Liver (tissue), 9 donors: Measurements from ENCODE around the gene HTRA1. TPM values are rescaled to one million over a fixed set of nuclear protein-coding genes. Genes with fewer than 3 reads are reported as not detected.

Experiments used
- DNase-seq: peaks from one replicate; pipeline ENCODE4 v3.0.0-alpha.2; 2017; ENCODE audit warnings: low spot score
- H3K27ac ChIP-seq, 2 donors: one replicate each; pipeline ENCODE4 v1.7.0; 2013; ENCODE audit warnings: inconsistent platforms in 2 of 2, low read length in 2 of 2, control low read depth in 1 of 2, low read depth in 1 of 2, mild to moderate bottlenecking in 1 of 2
- H3K27me3 ChIP-seq, 4 donors: one replicate each; pipeline versions ENCODE4 v1.6.1 to v1.7.0; 2013; ENCODE audit warnings: low read length in 3 of 4, inconsistent platforms in 1 of 4, mild to moderate bottlenecking in 1 of 4, moderate library complexity in 1 of 4; ENCODE audit not compliant: control insufficient read depth in 4 of 4, insufficient read depth in 4 of 4
- H3K36me3 ChIP-seq, 4 donors: one replicate each; pipeline versions ENCODE4 v1.6.1 to v1.7.0; 2013; ENCODE audit warnings: low read length in 3 of 4, mild to moderate bottlenecking in 3 of 4, low read depth in 1 of 4, moderate library complexity in 1 of 4; ENCODE audit not compliant: control insufficient read depth in 4 of 4, insufficient read depth in 3 of 4
- H3K4me1 ChIP-seq, 4 donors: one replicate each; pipeline versions ENCODE4 v1.6.1 to v1.7.0; 2013; ENCODE audit warnings: low read length in 3 of 4, mild to moderate bottlenecking in 3 of 4, moderate library complexity in 1 of 4; ENCODE audit not compliant: control insufficient read depth in 4 of 4, insufficient read depth in 4 of 4
- H3K4me3 ChIP-seq, 3 donors: one replicate each; pipeline versions ENCODE4 v1.6.1 to v1.7.0; 2013; ENCODE audit warnings: low read length in 3 of 3, control low read depth in 1 of 3, low read depth in 1 of 3, mild to moderate bottlenecking in 1 of 3
- H3K9ac ChIP-seq, 2 donors: one replicate each; pipeline ENCODE4 v1.7.0; 2013; ENCODE audit warnings: low read length in 2 of 2, mild to moderate bottlenecking in 2 of 2, moderate library complexity in 2 of 2, control low read depth in 1 of 2, low read depth in 1 of 2
- H3K9me3 ChIP-seq, 4 donors: one replicate each; pipeline versions ENCODE4 v1.6.1 to v1.7.0; 2013; ENCODE audit warnings: low read length in 3 of 4; ENCODE audit not compliant: control insufficient read depth in 4 of 4
- EGR1 ChIP-seq, 2 donors: IDR thresholded peaks; 2 replicates each; pipeline ENCODE4 v1.6.1; 2016 to 2018; ENCODE audit warnings: antibody characterized with exemption in 2 of 2, low read depth in 2 of 2
- FOXA1 ChIP-seq: IDR thresholded peaks from 2 replicates; pipeline ENCODE4 v1.6.1; 2016; ENCODE audit warnings: antibody characterized with exemption
- FOXA2 ChIP-seq: IDR thresholded peaks from 2 replicates; pipeline ENCODE4 v1.6.1; 2016; ENCODE audit warnings: antibody characterized with exemption
- GABPA ChIP-seq, 2 donors: IDR thresholded peaks in 1 of 2; conservative IDR thresholded peaks in 1 of 2; 2 replicates each; pipeline ENCODE4 v1.6.1; 2016; ENCODE audit warnings: antibody characterized with exemption in 2 of 2, mild to moderate bottlenecking in 1 of 2, moderate library complexity in 1 of 2
- HNF4A ChIP-seq, 2 donors: conservative IDR thresholded peaks; 2 replicates each; pipeline ENCODE4 v1.6.1; 2016; ENCODE audit warnings: antibody characterized with exemption in 2 of 2, mild to moderate bottlenecking in 2 of 2
- HNF4G ChIP-seq: IDR thresholded peaks from 2 replicates; pipeline ENCODE4 v1.6.1; 2016; ENCODE audit warnings: antibody characterized with exemption
- SP1 ChIP-seq: IDR thresholded peaks from 2 replicates; pipeline ENCODE4 v1.6.1; 2018; ENCODE audit warnings: antibody characterized with exemption, mild to moderate bottlenecking
- YY1 ChIP-seq: IDR thresholded peaks from 2 replicates; pipeline ENCODE4 v1.6.1; 2016; ENCODE audit warnings: antibody characterized with exemption, mild to moderate bottlenecking
- WGBS: extraction: QIAGEN DNeasy Blood & Tissue Kit; methylation state at CpG from one replicate; pipeline ENCODE4 v1.1.7; 2013; 5-methylcytosine and 5-hydroxymethylcytosine counted together
- polyA plus RNA-seq, 2 donors: library from polyadenylated mRNA; stranded (reverse) in 1 of 2; unstranded in 1 of 2; fragments of 200-250 nt in 1 of 2; fragments of >200 nt in 1 of 2; fragmentation: Nextera tagmentation in 1 of 2; extraction: Ambion mirVana in 1 of 2; gene quantifications; one replicate each; pipeline versions ENCODE4 v1.2.1 to v1.2.3, GENCODE V29; 2013 to 2015
- total RNA-seq, 2 donors: library from RNA; depleted of rRNA; stranded (reverse); fragments of >200 nt; gene quantifications; one replicate each; pipeline ENCODE4 v1.2.3, GENCODE V29; 2014
- TF ChIP-seq, protein P1 (sequence below): IDR thresholded peaks from 2 replicates; pipeline ENCODE4 v1.6.1; 2016; ENCODE audit warnings: antibody characterized with exemption, mild to moderate bottlenecking
- TF ChIP-seq, protein P2 (sequence below): IDR thresholded peaks from 2 replicates; pipeline ENCODE4 v1.6.1; 2016; ENCODE audit warnings: antibody characterized with exemption
- TF ChIP-seq, protein P3 (sequence below): fragments of 150-350 bp; IDR thresholded peaks from 2 replicates; pipeline ENCODE4 v1.5.1; 2017; ENCODE audit warnings: improper control_type of control experiment, low read depth, low read length; ENCODE audit not compliant: missing input control
- donor health status: healthy.
- donor health status: healthy.
- donor health status: healthy.
- donor health status: healthy.
- donor health status: healthy.

Gene HTRA1
- total and polyA plus RNA-seq, 4 donors: 4.3 to 289 (median 72.1) TPM

DNA sequence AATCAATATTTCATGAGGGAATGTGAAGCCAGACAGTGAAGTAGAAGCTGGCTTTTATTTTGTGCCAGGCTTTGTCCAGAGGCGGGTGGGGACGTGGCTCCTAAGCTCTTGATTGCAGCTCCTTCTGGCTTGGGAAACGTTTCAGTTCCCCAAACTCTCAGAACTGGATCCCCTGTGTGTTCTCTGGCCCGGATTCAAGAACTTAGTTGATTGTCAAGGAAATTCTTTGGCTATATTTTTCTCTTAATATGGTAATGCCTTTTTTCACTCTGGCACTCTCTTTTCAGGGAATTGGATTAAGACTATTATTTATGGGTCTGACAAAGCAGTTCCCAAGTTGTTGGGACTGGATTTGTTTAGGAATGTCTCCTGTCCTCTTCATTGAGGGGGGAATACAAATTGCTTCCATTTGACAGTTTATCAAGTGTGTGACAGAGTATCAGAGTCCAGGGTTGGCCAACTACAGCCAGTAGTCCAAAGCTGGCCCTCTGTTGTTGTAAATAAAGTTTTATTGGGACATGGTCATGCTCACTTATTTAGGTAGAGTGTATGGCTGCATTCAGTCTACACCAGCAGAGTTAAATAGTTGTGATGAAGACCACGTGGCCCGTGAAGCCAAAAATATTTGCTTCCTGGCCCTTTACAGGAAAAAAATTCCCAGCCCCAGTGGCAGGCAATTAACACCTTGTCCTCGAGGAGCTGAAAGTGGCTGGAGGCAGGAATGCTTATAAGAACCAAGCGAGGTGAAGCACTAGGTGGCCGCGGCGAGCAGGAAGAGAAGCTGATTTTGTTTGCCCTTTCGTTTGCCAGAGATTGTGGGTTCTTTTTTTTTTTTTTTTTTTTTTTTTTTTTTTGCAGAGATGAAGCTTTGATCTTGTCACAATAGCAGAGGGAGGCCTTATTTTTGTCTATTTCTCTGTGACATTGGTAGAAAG, 34.3 kb downstream of the HTRA1 start:
- TF ChIP-seq SP1: no peak
- no peak for TF ChIP-seq EGR1 (IDR thresholded peaks at IDR 0.05; ENCODE audit: low read depth in 2 of 2)
- TF ChIP-seq, protein P1, sequence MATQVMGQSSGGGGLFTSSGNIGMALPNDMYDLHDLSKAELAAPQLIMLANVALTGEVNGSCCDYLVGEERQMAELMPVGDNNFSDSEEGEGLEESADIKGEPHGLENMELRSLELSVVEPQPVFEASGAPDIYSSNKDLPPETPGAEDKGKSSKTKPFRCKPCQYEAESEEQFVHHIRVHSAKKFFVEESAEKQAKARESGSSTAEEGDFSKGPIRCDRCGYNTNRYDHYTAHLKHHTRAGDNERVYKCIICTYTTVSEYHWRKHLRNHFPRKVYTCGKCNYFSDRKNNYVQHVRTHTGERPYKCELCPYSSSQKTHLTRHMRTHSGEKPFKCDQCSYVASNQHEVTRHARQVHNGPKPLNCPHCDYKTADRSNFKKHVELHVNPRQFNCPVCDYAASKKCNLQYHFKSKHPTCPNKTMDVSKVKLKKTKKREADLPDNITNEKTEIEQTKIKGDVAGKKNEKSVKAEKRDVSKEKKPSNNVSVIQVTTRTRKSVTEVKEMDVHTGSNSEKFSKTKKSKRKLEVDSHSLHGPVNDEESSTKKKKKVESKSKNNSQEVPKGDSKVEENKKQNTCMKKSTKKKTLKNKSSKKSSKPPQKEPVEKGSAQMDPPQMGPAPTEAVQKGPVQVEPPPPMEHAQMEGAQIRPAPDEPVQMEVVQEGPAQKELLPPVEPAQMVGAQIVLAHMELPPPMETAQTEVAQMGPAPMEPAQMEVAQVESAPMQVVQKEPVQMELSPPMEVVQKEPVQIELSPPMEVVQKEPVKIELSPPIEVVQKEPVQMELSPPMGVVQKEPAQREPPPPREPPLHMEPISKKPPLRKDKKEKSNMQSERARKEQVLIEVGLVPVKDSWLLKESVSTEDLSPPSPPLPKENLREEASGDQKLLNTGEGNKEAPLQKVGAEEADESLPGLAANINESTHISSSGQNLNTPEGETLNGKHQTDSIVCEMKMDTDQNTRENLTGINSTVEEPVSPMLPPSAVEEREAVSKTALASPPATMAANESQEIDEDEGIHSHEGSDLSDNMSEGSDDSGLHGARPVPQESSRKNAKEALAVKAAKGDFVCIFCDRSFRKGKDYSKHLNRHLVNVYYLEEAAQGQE: no peak
- TF ChIP-seq FOXA2: no peak
- TF ChIP-seq HNF4G: no peak
- TF ChIP-seq HNF4A (conservative IDR thresholded peaks at IDR 0.05): peak in 1 of 2 donors; percentile 58
- H3K4me3 ChIP-seq: no peak overlapping the region
- peaks cover 0 to 6% (median 4%) of the 10 kb centered on the region in 4 donors for H3K36me3 ChIP-seq
- whole genome bisulfite sequencing: 70% methylated on average over 12 of the region's 12 CpGs
- no peak overlapping the region for H3K27ac ChIP-seq
- peaks cover 0 to 6% (median 0%) of the 10 kb centered on the region in 4 donors for H3K4me1 ChIP-seq
- no peaks in the 10 kb centered on the region for H3K9me3 ChIP-seq
- DNase-seq: no peak
- no peak overlapping the region for H3K9ac ChIP-seq
- H3K27me3 ChIP-seq: no peaks in the 10 kb centered on the region

DNA sequence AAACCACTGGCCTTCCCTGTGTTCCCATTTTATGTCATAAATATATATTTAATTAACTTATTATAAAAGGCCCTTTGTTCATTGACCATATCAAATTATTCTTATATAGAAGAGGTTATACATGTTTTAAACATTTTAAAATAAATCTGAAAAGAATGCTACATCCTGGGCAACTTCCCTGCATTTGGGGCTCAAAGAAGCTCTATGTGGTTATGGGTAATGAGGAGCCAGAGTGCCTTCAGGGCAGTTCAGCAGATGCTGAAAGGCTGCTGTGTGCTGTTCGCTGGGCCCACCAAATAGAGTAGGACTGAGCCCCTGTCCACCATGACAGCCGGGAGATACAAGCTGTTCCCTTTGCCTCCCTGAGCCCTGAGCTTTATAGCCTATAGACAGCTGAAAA, 35.9 kb downstream of the HTRA1 start:
- peaks cover 0 to 6% (median 0%) of the 10 kb centered on the region in 4 donors for H3K4me1 ChIP-seq

More for the DNA sequence above, 35.9 kb downstream of the HTRA1 start:
- peaks cover 0 to 4% (median 3%) of the 10 kb centered on the region in 4 donors for H3K36me3 ChIP-seq
- no peaks in the 10 kb centered on the region for H3K27me3 ChIP-seq
- no peak overlapping the region for H3K9ac ChIP-seq
- no peak for TF ChIP-seq FOXA2
- no peak for TF ChIP-seq GABPA (IDR thresholded peaks at IDR 0.05 in 1 of 2, conservative IDR thresholded peaks at IDR 0.05 in 1 of 2)
- no peak for TF ChIP-seq EGR1 (IDR thresholded peaks at IDR 0.05; ENCODE audit: low read depth in 2 of 2)
- TF ChIP-seq YY1: no peak
- no peak for TF ChIP-seq SP1
- TF ChIP-seq FOXA1: no peak
- TF ChIP-seq, protein P2, sequence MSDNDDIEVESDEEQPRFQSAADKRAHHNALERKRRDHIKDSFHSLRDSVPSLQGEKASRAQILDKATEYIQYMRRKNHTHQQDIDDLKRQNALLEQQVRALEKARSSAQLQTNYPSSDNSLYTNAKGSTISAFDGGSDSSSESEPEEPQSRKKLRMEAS: no peak
- TF ChIP-seq HNF4A (conservative IDR thresholded peaks at IDR 0.05): no peak
- TF ChIP-seq, protein P3, sequence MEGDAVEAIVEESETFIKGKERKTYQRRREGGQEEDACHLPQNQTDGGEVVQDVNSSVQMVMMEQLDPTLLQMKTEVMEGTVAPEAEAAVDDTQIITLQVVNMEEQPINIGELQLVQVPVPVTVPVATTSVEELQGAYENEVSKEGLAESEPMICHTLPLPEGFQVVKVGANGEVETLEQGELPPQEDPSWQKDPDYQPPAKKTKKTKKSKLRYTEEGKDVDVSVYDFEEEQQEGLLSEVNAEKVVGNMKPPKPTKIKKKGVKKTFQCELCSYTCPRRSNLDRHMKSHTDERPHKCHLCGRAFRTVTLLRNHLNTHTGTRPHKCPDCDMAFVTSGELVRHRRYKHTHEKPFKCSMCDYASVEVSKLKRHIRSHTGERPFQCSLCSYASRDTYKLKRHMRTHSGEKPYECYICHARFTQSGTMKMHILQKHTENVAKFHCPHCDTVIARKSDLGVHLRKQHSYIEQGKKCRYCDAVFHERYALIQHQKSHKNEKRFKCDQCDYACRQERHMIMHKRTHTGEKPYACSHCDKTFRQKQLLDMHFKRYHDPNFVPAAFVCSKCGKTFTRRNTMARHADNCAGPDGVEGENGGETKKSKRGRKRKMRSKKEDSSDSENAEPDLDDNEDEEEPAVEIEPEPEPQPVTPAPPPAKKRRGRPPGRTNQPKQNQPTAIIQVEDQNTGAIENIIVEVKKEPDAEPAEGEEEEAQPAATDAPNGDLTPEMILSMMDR: no peak
- over 99% methylated on average over 2 of the region's 2 CpGs for WGBS
- no peak for DNase-seq
- H3K4me3 ChIP-seq: no peak overlapping the region
- H3K27ac ChIP-seq: no peak overlapping the region
- no peaks in the 10 kb centered on the region for H3K9me3 ChIP-seq
